GM19035 (cell line): ENCODE results near the gene ITPA.
A peak's percentile ranks its signal among the peaks of the same experiment; 100 is the strongest.

Source experiments
- ATAC-seq: cut with Tn5 transposase; IDR thresholded peaks from one replicate; pipeline ENCODE4 v1.9.1; 2021; ENCODE audit not compliant: unreplicated experiment

Gene ITPA

DNA sequence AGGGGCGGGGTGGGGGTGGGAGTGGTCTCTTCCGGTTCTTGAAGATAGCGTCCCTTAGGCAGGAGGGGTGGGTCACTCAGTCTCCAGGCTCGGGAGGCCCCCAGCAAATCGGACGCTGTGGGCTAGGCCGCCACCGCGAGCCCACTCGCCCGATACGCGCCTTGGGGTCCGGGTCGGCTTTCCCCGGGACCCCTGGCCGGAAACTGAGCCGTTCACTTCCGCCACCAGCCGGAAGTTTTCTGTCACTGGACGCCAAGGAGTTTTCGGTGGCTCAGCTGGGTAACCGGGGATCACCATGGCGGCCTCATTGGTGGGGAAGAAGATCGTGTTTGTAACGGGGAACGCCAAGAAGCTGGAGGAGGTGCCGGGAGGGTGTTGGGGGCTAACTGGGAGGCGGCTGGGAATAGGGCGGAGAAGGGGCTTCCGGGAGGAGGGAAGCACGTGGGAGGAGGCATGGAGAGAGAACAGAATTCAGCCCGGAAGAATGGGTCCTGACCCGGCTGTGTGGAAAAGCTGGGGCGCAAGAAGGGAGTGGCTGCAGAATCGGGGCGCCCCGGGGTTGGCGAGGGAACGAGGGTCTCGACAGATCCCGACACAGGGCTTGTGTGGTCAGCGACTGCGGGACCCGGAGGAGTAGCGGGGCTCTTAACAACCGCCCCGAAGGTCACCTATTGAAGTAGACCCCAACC is at the start of gene ITPA:
Gene ITPA (plus strand): TSS at position 242 of the 689 bp plus-strand sequence. CDS start 54 bp downstream, at position 296.
- ATAC-seq = peak; percentile 49

DNA sequence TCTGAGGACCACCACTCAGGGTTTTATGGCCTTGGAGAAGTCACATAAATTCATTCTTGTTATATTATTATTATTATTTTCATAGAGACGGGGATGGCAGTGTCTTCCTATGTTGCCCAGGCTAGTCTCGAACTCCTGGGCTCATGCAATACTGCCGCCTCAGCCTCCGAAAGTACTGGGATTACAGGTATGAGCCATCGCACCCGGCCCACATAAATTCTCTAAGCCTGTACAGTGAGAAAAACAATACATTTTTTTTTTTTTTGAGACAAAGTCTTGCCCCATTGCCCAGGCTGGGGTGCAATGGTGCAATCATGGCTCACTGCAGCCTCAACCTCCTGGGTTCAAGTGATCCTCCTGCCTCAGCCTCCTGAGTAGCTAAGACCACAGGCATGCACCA is 48.9 kb upstream of the ITPA start:
- no peak for ATAC-seq

DNA sequence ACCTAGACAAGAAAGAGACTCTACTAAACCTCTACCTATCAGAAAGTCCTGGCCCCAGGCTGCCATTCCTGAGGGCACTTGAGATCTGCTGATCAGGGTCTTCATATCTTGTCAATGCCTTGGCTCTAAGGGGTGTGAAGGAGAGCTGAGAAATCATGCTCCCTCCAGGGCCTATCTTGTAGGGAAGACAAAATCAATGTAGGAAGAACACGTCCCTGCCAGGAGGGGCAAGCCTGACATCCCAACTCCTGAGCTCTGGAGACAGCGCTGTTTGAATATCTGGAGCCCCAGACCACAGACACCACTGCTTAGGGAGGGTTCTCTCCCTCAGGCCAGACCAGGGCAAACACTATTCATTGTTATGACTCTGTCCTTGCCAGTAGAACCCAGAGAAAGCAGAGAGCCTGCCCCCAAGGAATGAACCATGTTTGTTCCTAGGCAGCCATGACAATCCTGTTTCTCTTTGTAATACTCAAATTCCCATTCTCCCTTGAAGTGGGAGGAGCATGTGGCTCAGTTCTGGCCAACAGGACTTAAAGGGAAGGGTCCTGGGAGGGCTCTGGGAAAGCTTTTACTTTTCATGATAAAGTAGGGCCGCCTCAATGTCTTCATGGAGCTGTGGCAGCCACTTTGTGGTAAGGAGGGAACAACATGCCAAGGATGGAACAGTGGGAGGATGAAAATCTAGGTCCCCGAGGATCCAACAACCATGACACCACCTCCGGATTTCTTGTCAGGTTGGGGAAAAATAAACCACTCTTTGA is 47.8 kb upstream of the ITPA start:
- ATAC-seq = no peak

DNA sequence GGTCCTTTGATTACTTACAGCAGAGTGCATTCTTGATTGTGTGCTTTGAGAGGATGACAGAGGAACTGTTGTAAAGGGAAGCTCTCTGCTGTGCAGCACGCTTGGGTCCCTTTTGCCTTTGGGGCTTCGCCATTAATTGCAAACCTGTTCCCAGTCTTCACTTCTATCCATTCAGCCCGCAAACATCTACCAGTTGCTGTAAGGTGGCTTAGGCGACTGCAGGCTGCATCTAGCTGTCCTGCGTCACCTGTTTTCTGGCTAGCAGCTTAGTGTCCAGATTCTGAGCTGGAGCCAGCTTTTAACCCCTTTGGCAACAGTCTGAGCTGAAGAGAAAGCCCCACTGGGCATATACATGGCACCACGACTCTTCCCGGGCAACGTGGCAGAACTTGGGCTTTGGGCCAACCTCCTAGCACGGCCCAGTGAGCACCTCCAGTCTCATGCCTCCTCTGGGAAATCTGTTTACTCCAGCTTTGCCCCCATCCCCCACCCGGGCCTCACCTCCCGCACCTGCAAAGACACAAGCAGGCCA is 47.2 kb upstream of the ITPA start:
- ATAC-seq = no peak

DNA sequence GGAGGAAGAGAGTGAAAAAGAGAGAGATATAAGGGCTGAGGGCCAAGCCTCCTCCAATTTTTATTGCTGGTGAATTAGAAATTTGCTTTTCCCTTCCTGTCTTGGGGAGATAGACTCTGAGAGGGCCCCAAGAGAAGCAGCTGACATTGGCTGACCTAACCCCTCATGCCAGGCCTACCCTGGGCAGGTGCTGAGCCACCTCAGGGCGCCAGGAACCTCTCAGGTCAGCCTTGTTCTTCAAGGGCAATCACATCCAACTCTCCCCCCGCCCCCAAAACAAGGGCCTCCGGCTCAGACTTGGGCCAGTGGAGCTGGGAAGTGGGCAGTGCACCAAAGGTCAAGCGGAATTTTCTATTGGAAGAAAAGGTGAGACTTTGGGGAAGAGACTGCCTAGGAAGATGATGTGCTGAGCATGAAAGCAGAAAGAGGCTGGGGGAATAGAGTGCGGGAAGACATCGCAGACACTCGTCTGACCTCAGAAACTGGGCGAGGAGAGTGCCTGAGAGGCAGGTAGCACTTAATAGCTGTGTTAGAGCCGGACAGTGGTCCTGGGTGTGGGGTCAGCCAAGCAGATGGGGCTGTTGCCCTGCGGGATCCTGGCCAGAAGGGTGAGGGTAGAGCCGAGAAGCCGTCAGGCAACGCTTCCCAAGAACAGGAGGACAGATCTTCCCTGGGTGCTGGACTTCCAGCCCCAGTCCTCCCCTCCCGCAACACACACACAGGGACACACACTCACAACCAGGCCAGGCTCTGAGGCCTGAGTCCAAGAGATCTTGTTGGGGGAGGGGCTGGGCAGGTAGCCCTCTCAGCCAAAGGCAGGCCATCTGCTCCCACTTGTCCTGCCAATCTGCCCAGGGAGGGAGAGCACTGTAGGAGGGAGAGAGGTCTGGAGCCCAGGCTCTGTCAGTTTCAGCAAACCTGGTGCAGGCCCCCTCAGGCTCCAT is 45.9 kb upstream of the ITPA start:
- ATAC-seq = no peak

DNA sequence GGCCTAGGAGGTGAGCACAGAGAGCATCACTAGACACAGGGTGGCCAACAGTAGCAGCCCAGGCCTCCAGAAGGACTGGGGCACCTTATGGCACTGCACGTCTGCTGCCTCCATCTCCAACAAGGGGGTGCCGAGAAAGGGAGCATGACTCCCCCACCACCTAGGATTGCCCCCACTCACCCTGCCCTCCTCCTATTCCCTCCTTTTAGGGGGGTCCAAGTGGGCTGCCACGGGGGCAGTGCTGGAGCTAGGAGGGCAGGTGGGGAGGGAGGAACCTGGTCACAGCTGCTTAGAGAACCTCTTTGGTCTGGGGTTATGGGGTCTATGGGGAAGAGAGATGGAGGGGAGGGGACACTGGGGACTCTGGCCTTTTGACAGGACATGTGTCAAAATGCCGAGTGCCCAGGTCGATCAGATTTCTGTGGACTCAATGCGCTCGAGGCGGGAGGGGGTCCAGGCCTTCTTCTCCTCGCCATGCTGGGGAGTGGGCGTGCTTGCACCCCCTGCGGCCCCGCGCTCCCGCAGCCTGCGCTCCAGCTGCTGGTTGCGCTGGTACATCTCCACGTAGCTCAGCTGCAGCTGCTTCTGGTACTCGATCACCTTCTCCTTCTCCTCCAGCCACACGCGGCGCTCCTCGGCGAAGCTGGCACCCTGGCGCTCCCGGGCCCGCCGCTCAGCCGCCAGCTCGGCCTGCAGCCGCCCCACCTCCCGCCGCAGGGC is 45.1 kb upstream of the ITPA start:
- no peak for ATAC-seq

DNA sequence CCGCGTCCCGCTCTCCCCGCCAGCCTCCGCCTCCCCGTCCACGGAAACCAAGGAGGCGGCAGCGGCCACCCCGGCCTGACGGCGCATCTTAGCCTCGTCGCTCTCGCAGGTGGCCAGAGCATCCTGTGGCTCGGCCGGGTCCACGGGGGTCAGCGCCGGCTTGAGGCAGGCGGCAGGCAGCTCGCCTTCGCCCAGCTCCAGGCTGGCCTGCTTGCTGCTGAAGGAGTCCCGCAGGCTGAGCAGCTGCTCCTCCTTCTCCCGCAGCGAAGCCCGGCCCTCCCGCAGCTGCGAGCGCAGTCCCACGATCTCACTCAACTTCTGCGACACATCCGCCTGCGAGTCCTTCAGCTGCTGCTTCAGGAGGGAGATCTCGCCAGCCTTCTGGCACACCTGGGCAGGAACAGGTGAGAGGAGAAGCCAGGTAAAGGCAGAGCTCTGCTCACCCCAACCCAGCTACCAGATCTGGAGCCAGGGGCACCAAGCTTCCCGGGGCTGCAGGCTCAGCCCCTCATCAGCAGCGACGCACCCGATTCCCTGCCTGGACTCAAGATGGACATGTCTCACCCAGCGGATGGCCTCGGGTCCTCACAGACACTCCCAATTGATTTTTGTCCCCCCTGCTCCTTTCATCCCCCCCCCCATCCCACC is 44.4 kb upstream of the ITPA start:
- ATAC-seq = no peak

DNA sequence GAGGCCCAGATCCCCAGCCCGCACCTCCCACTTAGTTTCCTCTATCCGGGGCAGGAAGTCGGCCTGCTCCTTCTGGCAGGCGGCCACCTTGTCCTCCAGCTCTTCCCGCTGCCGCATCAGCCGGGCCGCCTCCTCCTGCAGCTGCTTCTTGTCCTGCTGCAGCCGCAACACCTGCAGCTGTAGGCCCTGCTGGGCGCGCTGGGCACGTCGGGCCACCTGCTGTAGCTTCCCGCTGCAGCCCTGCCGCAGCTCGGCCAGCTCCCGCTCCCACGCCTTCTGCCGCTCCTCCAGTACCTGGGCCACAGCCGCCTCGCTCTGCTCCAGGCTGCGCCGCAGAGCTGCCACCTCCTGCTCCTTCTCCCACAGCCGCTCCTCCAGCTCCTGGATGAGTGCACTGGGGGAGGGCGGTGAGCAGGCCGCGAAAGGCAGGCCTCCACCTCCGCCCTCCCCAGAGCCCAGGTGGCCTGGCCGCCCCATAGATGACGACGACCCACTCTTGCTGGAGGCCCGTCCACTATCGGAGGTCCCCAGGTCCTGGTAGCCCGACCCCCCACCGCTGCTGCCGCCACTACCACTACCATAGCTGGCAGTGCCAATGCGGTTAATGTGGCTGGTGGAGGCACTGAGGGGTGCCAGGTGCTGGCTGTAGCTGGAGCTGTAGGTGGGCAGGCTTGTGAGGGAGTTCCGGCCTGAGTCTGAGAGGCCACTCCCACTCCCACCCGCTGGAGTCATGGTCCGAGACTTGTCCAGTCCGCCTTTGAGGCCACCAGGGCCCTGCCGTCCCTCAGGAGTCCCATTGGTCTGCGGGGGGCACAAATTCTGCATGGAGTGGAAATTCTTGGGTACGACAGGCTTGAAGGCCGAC is 43.6 kb upstream of the ITPA start:
- ATAC-seq = no peak

DNA sequence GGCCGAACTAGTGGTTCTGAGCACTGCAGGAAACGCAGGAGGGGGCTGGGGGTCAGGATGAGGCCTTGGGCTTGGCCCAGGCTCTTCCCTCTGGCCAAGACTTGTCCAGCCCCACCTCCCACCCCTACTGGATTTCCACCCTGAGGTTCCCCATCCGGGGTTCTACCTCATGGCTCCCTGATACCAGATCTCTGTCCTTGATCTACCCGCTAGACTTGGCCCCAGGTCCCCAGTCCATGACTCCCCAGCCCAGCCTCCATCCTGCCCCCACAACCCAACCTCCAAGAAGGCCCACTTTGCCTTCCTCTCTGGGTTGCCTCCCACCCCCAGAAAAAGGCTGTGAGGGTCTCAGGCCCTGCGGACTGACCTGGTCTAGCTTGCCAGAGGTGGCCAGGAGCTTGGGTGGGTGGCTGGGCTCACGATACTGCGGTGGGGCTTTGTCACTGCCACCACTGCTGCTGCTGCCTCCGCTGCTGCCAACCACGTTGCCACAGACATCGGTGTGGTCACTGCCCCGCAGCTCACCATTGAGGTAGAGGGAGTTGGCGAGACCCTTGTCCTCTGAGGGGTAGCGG is 42.9 kb upstream of the ITPA start:
- ATAC-seq = no peak

DNA sequence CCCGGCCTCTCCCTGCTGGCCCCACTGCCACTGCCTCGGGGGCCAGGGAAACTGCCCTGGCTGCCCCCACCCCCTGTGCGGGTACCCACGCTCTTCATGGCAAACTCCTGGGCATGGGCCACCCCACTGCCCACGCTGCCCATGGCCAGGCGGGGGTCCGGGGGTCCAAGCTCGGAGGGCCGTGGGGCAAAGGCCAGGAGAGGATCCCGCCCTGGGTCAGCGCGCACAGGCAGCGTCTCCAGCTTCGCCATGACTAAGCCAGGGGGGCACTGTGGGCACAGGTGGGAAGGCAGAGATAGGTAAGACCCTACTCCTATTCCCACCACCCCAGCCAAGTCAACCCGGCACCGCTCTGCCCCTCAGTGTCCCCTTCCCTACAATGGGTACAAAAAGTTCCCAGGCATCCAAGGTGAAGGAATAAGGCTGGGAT is 42.4 kb upstream of the ITPA start:
- ATAC-seq = no peak

DNA sequence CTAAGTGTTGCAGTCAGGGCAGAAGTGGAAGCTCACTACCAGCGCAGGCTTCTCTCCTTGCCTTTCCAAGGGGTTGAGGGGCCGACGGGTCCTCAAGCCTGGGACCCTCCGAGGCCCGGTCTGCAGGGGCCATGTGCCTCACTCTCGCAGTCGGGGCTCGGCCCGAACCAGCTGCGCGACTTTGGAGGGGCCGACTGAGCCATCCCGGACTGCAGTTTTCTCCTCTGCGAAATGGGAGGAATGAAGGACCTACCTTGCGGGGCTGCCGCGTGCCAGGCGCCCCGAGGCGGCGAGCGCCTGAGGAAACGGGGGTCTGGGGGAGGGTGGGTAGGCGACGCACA is 41.6 kb upstream of the ITPA start:
- ATAC-seq = no peak

DNA sequence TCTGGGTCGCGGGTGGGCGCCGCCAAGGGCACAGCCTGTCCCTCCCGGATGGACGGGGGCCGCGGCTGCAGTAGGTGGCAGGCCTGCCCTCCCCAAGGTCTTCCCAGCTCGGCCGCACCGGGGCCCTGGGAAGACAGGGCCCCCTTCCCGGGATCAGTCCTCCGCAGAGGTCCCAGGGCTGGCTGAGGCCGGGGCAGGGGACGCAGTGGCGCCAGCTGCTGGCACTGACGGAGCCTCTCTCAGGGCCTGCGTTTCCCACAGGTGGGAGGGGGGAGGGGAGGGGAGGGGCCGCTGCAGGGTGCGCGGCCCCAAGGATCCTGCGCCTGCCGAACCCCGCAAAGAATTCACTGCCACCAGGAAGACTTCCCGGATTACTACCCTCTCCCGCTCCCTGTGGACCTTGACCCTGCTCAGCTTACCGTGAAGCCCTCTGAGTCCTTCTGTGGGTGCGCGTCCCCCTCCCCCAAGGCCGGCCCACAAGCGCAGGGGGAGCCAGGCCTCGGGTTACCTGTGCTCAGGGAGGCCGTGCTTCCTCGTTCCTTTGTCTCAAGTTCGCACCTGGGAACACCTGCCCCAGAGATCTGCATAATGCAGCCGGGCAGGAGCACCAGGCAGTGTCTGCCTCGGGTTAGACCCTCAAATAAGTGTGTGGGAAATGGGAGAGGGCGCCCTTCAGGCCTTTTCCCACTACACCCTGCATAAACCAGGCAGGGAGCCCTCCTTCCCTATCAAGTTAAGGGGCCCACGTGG is 41.0 kb upstream of the ITPA start:
- ATAC-seq = no peak

DNA sequence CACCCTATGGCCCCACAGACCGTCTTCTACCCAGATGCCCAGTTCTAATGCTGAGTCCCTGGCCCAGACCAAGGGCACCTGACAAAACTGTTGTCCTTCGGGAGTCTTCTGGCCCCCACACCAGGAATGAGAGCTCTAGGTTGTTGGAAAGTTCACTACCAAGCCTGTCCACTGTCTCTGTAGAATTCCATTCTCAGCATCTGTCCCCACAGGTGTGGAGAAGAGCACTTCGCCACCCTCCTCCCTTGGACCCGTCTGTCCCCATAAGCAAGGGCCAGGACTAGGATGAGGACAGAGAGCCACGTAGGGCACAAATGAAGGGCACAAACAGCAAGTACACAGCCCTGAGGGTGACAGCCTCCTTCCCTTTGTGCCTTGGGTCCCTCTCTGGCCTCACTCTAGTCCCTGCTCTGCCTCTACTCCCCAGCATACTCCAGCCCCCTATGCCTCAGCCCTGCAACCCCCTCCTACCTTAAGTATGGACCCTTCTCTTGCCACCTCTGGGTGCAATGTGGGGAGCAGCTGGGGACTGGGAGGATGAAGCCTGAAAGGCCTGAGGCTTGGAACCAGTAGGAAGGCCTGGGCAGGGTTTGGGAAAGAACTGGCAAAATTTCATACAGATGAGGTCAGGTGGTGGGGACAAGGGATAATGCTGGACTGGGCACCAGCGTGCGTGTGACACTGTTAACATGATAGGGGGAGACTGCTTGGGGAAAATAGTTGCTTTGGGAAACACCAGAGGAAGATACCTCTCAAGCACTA is 40.3 kb upstream of the ITPA start:
- ATAC-seq = no peak

DNA sequence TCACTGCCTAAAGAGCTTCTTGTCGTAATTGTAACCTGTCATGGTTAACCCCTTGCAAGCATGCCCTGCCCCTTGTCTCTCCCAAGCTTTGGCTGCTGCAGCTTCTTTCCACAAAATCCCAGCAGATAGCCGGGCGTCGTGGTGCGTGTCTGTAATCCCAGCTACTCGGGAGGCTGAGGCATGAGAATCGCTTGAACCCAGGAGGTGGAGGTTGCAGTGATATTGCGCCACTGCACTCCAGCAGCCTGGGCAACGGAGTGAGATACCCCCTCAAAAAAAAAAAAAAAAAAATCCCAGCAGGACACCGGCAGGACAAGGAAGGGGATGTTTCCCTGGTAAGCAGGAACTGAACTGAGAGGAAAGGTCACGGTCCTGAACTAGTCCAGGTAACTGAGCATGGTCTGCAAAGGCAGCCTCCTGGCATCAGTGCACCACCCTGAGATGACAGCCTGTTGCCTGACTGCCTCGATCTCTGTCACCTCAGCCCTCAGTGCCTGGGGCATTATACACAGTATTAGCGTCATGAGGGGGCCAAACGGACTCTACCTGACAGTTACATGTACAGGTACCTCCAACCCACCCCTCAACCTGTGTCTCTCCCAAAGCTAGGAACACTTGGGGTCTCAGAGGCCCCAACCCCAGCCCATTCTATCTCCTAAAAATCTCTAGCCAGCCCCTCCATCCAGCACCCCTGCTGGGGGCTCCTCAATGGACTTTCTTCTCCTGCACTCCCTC is 37.7 kb upstream of the ITPA start:
- no peak for ATAC-seq

DNA sequence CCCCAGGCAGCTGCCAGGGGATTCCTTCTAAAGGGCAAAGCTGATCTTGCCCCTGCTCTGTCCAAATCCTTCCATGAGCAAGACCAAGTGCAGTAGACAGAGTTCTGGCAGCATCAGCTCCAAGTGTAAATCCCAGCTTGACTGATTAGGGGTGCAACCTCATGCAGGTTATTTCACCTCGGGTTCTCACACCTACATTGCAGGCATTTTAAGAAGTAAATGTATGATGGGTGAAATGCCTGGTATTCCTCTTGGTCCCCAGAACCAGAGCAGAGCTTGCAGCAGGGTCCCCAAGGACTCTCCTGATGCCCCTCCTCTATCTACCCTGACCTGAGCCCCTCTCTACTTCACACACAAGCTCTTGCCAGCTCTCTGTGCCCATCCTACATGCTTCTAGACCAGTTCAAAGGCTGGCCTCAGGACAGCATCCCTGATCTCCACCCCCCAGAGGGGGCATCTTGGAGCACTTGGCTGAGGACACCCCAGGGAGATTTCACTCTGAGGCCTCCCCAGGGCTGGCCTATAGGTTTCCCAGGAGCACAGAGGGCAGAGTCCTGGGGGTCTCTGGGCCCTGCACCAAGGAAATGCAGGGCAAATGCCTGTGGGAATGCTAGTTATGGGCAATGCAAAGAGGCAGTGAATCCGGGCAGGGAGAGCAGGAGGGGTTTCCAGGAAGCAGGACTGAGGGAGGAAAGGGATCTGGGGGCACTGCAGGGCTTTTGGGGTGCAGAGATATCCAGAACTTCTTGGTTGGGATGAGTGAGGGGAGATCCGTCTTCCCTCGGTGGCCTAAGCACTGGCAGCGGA is 37.0 kb upstream of the ITPA start:
- ATAC-seq = no peak
